ENCODE results near the gene MFSD1.

GRCh38 chr3:158819282-158819681, 17.4 kb downstream of the MFSD1 start:
- TF ChIP-seq CTCF (IDR thresholded peaks at IDR 0.05; ENCODE audit: low read length), result no peak
- TF ChIP-seq EZH2 (IDR thresholded peaks at IDR 0.05; ENCODE audit: borderline replicate concordance, low read length), result no peak

All from OCI-LY1 (cell line).